Erythroblast (primary cell): ENCODE measurements around the gene ASB8.

Source experiments
- GATA1 ChIP-seq: IDR thresholded peaks from 2 replicates; pipeline ENCODE4 v1.6.1; 2011; ENCODE audit warnings: low read depth, mild to moderate bottlenecking, control low read depth, low read length, moderate library complexity
- POLR2A ChIP-seq: IDR thresholded peaks from 2 replicates; pipeline ENCODE4 v1.6.1; 2011; ENCODE audit warnings: mild to moderate bottlenecking, low read length

DNA sequence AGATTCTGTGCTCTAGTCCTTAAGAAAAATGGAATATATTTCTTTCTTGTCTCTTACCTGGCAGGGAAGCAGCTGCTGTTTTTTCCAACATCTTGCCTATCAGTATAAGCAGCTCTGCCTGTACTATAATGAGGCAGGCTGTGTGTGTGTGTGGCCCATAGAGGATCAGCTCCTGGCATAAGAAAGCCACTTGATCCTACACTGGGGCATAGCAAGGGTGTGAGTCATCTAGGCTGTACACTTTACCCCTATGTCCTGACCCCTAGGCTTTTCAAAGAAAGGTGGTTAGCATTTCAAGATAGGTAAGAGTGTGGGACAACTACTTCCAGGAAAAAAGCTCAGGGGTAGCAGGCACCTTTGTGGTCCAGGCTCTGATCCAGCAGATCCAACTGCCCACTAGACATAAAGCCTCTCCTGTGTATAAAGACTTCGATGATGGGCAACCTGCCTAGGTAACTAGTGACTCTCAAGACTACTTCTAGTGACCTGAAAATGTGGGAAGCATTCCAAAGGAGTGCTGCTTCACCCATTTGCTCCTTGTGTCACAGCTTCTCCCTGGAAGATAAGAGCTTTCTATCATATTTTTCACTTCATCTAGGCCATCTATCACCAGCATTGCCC, 46.5 kb downstream of the ASB8 start:
- TF ChIP-seq POLR2A (no peak), GATA1 (no peak)
